Progenitor cell of endocrine pancreas (in vitro differentiated cells): ENCODE data around the gene RNASE8. TPM values are rescaled to one million over a fixed set of nuclear protein-coding genes. Genes with fewer than 3 reads are reported as not detected.
A peak's percentile ranks its signal among the peaks of the same experiment; 100 is the strongest.

ENCODE experiments used
- DNase-seq: peaks from one replicate; pipeline ENCODE4 v3.0.0; 2021; ENCODE audit warnings: low spot score; ENCODE audit not compliant: unreplicated experiment
- H3K27ac Mint-ChIP-seq: 2 replicates; pipeline ENCODE4 v1.8.0; 2021; ENCODE audit warnings: mild to moderate bottlenecking, moderate library complexity, mixed read lengths
- H3K27me3 Mint-ChIP-seq: 2 replicates; pipeline ENCODE4 v1.8.0; 2021; ENCODE audit warnings: mixed read lengths
- H3K36me3 Mint-ChIP-seq: 2 replicates; pipeline ENCODE4 v1.8.0; 2022; ENCODE audit warnings: mixed read lengths; ENCODE audit not compliant: insufficient read depth
- H3K4me1 Mint-ChIP-seq: 2 replicates; pipeline ENCODE4 v1.8.0; 2021; ENCODE audit warnings: low read depth, mixed read lengths
- H3K4me3 Mint-ChIP-seq: 2 replicates; pipeline ENCODE4 v1.8.0; 2021; ENCODE audit warnings: low read depth, mild to moderate bottlenecking, moderate library complexity, mixed read lengths
- H3K9me3 Mint-ChIP-seq: 2 replicates; pipeline ENCODE4 v1.8.0; 2021; ENCODE audit warnings: low read depth, mixed read lengths
- CTCF ChIP-seq: fragments of 200-600 bp; sonication (generic); IDR thresholded peaks from one replicate; pipeline ENCODE4 v1.5.0; 2021; ENCODE audit warnings: antibody characterized with exemption, mild to moderate bottlenecking; ENCODE audit not compliant: unreplicated experiment
- total RNA-seq: library from RNA; stranded (reverse); gene quantifications from 2 replicates; pipeline ENCODE4 v1.2.1, GENCODE V29; 2021

Gene RNASE8
- total RNA-seq, 1 donor from 2014 or later: not detected

GRCh38 chr14:21093018-21093417, 35.4 kb downstream of the RNASE8 start:
- DNase-seq: no peak
- H3K27me3 Mint-ChIP-seq: no peaks in the 10 kb centered on the region
- H3K4me1 Mint-ChIP-seq: peaks cover 36% of the 10 kb centered on the region
- TF ChIP-seq CTCF: no peak
- no peaks in the 10 kb centered on the region for H3K9me3 Mint-ChIP-seq
- no peak overlapping the region for H3K4me3 Mint-ChIP-seq
- peaks cover 28% of the 10 kb centered on the region for H3K36me3 Mint-ChIP-seq
- H3K27ac Mint-ChIP-seq: peak overlapping the region; percentile 85

- Mint-ChIP-seq H3K27ac (peak overlapping the region; percentile 59), H3K9me3 (no peaks in the 10 kb centered on the region), H3K4me3 (no peak overlapping the region), H3K27me3 (no peaks in the 10 kb centered on the region), H3K36me3 (peaks cover 24% of the 10 kb centered on the region), H3K4me1 (peaks cover 39% of the 10 kb centered on the region)
- DNase-seq: no peak
- TF ChIP-seq CTCF: peak; percentile 44
These were observed 36.4 kb downstream of the RNASE8 start for GRCh38 chr14:21093769-21094681.

- Mint-ChIP-seq H3K27ac (no peak overlapping the region), H3K9me3 (no peaks in the 10 kb centered on the region), H3K36me3 (peaks cover 22% of the 10 kb centered on the region), H3K27me3 (no peaks in the 10 kb centered on the region), H3K4me1 (peaks cover 51% of the 10 kb centered on the region), H3K4me3 (peak overlapping the region; percentile 93)
- DNase-seq: no peak
- TF ChIP-seq CTCF: no peak
These were observed 38.0 kb downstream of the RNASE8 start for GRCh38 chr14:21095430-21096205.

GRCh38 chr14:21096438-21096837, 38.8 kb downstream of the RNASE8 start:
- TF ChIP-seq CTCF: no peak
- H3K27ac Mint-ChIP-seq: no peak overlapping the region

GRCh38 chr14:21096978-21097635, 39.5 kb downstream of the RNASE8 start:
- peak overlapping the region; percentile 98 for H3K27ac Mint-ChIP-seq
- H3K9me3 Mint-ChIP-seq: no peaks in the 10 kb centered on the region
- peaks cover 16% of the 10 kb centered on the region for H3K36me3 Mint-ChIP-seq
- no peak for DNase-seq
- peak overlapping the region; percentile 93 for H3K4me3 Mint-ChIP-seq
- peaks cover 52% of the 10 kb centered on the region for H3K4me1 Mint-ChIP-seq
- TF ChIP-seq CTCF: no peak
- no peaks in the 10 kb centered on the region for H3K27me3 Mint-ChIP-seq

More at GRCh38 chr14:21096438-21096837, 38.8 kb downstream of the RNASE8 start:
- peak overlapping the region; percentile 93 for H3K4me3 Mint-ChIP-seq
- no peaks in the 10 kb centered on the region for H3K9me3 Mint-ChIP-seq
- H3K36me3 Mint-ChIP-seq: peaks cover 18% of the 10 kb centered on the region
- H3K4me1 Mint-ChIP-seq: peaks cover 52% of the 10 kb centered on the region
- no peaks in the 10 kb centered on the region for H3K27me3 Mint-ChIP-seq
- DNase-seq: no peak
